NCI-H82 (cell line): ENCODE measurements around the gene LY9.
"Not testable (repeated sequence)": the region's sequence is repeated elsewhere in the genome, so short reads cannot be mapped to it uniquely, and the experiment has no call there.

Experiments used
- DNase-seq: peaks from one replicate; lab custom pipeline; 2025; lab: John Stamatoyannopoulos, UW

LY9 gene

DNA sequence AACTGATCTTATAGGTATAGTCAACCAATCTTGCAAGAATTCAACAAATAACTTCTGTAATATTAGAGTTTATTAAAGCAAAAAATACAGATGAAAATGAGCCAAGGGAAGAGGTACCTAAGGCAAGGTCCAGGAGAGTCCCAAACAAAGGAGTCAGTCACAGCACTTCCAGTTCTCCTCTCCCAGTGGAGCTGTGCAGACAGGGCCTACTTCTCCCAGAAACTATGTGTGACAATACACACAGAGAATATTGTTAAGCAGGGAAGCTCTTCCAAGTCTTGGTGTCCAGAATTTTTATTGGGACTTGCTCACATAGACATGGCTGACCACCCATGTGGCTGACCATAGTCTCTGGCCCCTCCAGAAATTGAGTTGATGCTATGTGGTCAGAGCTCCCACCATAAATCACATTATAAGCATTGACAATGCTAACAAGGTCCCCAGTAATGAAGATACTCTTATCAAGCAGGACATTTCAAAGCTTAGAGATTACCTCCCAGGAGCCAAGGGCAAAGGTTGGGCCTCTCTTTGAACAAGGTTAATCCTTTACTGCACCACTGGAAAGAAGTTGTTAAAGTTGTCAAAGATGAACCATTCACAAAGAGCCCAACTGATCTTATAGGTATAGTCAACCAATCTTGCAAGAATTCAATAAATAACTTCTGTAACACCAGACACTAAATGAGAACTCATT is 70.2 kb downstream of the LY9 start:
- no peak for DNase-seq

- DNase-seq: no peak
Measured at GRCh38 chr1:160866695-160867260, 70.8 kb downstream of the LY9 start.

DNA sequence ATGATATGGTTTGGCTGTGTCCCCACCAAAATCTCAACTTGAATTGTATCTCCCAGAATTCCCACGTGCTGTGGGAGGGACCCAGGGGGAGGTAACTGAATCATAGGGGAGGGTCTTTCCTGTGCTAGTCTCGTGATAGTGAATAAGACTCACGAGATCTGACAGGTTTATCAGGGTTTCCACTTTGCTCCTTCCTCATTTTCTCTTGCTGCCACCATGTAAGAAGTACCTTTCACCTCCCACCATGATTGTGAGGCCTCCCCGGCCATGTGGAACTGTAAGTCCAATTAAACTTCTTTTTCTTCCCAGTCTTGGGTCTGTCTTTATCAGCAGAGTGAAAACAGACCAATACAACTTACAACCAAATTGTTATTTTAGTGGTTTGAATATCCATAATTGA is 71.7 kb downstream of the LY9 start:
- not testable (repeated sequence) for DNase-seq

GRCh38 chr1:160868141-160868540 is 72.2 kb downstream of the LY9 start:
- DNase-seq: no peak

DNA sequence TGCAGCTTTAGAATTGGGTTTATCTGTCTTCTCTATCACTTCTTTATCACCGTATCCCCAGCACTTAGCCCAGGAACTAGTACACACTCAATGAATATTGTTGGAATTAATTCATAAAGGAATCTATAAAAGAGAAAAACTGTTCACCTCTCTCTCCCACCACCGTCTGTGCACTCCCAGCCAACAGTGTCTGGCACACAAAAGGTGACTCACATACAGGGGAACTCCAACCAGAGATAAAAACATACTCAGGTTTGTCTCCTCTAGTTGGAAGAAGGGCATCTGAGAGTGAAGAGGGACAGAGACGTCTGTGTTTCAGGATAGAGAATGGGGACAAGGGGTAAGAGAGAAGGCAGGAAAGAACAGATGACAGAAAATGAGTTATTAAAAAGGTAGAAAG is 79.0 kb downstream of the LY9 start:
- no peak for DNase-seq

GRCh38 chr1:160875591-160875990 is 79.6 kb downstream of the LY9 start:
- not testable (repeated sequence) for DNase-seq

GRCh38 chr1:160876311-160876710 is 80.3 kb downstream of the LY9 start:
- no peak for DNase-seq

DNA sequence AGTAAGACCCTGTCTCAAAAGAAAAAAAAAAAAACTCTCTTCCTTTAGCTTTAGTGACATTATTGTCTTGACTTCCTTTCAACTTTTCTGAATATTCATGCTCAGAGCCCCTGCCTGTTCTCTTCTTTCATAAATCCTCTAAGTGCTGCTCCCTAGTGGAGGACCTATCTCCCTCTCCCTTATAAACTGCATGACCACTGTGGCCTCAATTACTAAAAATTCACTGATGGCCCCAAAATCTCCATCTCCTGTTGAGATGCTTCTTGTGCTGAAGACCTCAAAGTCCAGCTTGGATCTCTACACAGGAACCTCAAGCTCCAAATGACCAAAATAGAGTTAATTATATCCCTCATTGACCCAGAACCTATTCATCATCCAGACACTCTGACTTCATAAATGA is 81.2 kb downstream of the LY9 start:
- no peak for DNase-seq
